ENCODE data around the gene RCAN1. TPM values are rescaled to one million over a fixed set of nuclear protein-coding genes. Genes with fewer than 3 reads are reported as not detected.

RCAN1 gene
- total RNA-seq, 1 experiment from 2014 or later: 5.4 TPM

GRCh38 chr21:34640858-34641257 lies 25.9 kb upstream of the RCAN1 start:
- H3K4me1 ChIP-seq (ENCODE audit: insufficient read depth, low read length, poor library complexity, severe bottlenecking): no peaks in the 10 kb centered on the region
- CTCF ChIA-PET: no interaction called here
- no peaks in the 10 kb centered on the region for H3K9me3 ChIP-seq (ENCODE audit: low read depth, low read length, poor library complexity, severe bottlenecking)
- TF ChIP-seq CTCF (conservative IDR thresholded peaks at IDR 0.05; ENCODE audit: low read depth, low read length): no peak
- TF ChIP-seq EZH2 (IDR thresholded peaks at IDR 0.05; ENCODE audit: borderline replicate concordance, low read depth, low read length, poor library complexity, severe bottlenecking): no peak
- peaks cover 3% of the 10 kb centered on the region for H3K27me3 ChIP-seq (replicated peaks; ENCODE audit: insufficient read depth, low read depth, low read length, poor library complexity)
- no TSS peak for BruUV-seq (replicated peaks)
- no peak overlapping the region for H3K4me3 ChIP-seq (ENCODE audit: low read depth, low read length, poor library complexity, severe bottlenecking)
- POLR2A ChIA-PET (ENCODE audit: low non-redundant PET): no interaction called here
- intact Hi-C loops (cut with micrococcal nuclease; ENCODE audit: unreplicated experiment): no loop called here
- H3K36me3 ChIP-seq (ENCODE audit: insufficient read depth, low read length, poor library complexity, severe bottlenecking): no peaks in the 10 kb centered on the region
- no peak overlapping the region for H3K27ac ChIP-seq (ENCODE audit: low read depth, low read length, poor library complexity, severe bottlenecking)
- no peak for DNase-seq (ENCODE audit: low spot score)

- no TSS peak for BruUV-seq (replicated peaks)
- Histone ChIP-seq H3K27ac (ENCODE audit: low read depth, low read length, poor library complexity, severe bottlenecking) (no peak overlapping the region), H3K27me3 (replicated peaks; ENCODE audit: insufficient read depth, low read depth, low read length, poor library complexity) (peaks cover 3% of the 10 kb centered on the region), H3K36me3 (ENCODE audit: insufficient read depth, low read length, poor library complexity, severe bottlenecking) (no peaks in the 10 kb centered on the region), H3K4me3 (ENCODE audit: low read depth, low read length, poor library complexity, severe bottlenecking) (no peak overlapping the region), H3K4me1 (ENCODE audit: insufficient read depth, low read length, poor library complexity, severe bottlenecking) (no peaks in the 10 kb centered on the region), H3K9me3 (ENCODE audit: low read depth, low read length, poor library complexity, severe bottlenecking) (no peaks in the 10 kb centered on the region)
- CTCF ChIA-PET: no interaction called here
- TF ChIP-seq EZH2 (IDR thresholded peaks at IDR 0.05; ENCODE audit: borderline replicate concordance, low read depth, low read length, poor library complexity, severe bottlenecking): no peak
- no peak for TF ChIP-seq CTCF (conservative IDR thresholded peaks at IDR 0.05; ENCODE audit: low read depth, low read length)
- POLR2A ChIA-PET (ENCODE audit: low non-redundant PET): no interaction called here
- DNase-seq (ENCODE audit: low spot score): no peak
- intact Hi-C loops (cut with micrococcal nuclease; ENCODE audit: unreplicated experiment): no loop called here
Observed at GRCh38 chr21:34639882-34640788, 25.2 kb upstream of the RCAN1 start.

GRCh38 chr21:34639250-34639649 lies 24.3 kb upstream of the RCAN1 start:
- H3K4me3 ChIP-seq (ENCODE audit: low read depth, low read length, poor library complexity, severe bottlenecking): no peak overlapping the region
- ChIA-PET POLR2A (ENCODE audit: low non-redundant PET) (no interaction called here), CTCF (no interaction called here)
- intact Hi-C loops (cut with micrococcal nuclease; ENCODE audit: unreplicated experiment): no loop called here
- H3K27ac ChIP-seq (ENCODE audit: low read depth, low read length, poor library complexity, severe bottlenecking): no peak overlapping the region
- no peaks in the 10 kb centered on the region for H3K9me3 ChIP-seq (ENCODE audit: low read depth, low read length, poor library complexity, severe bottlenecking)
- H3K4me1 ChIP-seq (ENCODE audit: insufficient read depth, low read length, poor library complexity, severe bottlenecking): no peaks in the 10 kb centered on the region
- peaks cover 3% of the 10 kb centered on the region for H3K27me3 ChIP-seq (replicated peaks; ENCODE audit: insufficient read depth, low read depth, low read length, poor library complexity)
- H3K36me3 ChIP-seq (ENCODE audit: insufficient read depth, low read length, poor library complexity, severe bottlenecking): no peaks in the 10 kb centered on the region
- DNase-seq (ENCODE audit: low spot score): no peak
- TF ChIP-seq CTCF (conservative IDR thresholded peaks at IDR 0.05; ENCODE audit: low read depth, low read length) (no peak), EZH2 (IDR thresholded peaks at IDR 0.05; ENCODE audit: borderline replicate concordance, low read depth, low read length, poor library complexity, severe bottlenecking) (no peak)
- no TSS peak for BruUV-seq (replicated peaks)
